HG02623 (cell line): ENCODE results near the gene PRDM16.

Source experiments
- ATAC-seq: cut with Tn5 transposase; IDR thresholded peaks from one replicate; pipeline ENCODE4 v1.9.1; 2021; ENCODE audit warnings: moderate library complexity; ENCODE audit not compliant: unreplicated experiment

Gene PRDM16

GRCh38 chr1:3347257-3348020 lies 278.4 kb downstream of the PRDM16 start:
- ATAC-seq, result no peak

- ATAC-seq, result no peak
These were observed 279.3 kb downstream of the PRDM16 start for GRCh38 chr1:3348196-3348865.

- ATAC-seq, result no peak
These were observed 280.4 kb downstream of the PRDM16 start for GRCh38 chr1:3349161-3349967.

- ATAC-seq, result no peak
These were observed 280.9 kb downstream of the PRDM16 start for GRCh38 chr1:3349968-3350299.

DNA sequence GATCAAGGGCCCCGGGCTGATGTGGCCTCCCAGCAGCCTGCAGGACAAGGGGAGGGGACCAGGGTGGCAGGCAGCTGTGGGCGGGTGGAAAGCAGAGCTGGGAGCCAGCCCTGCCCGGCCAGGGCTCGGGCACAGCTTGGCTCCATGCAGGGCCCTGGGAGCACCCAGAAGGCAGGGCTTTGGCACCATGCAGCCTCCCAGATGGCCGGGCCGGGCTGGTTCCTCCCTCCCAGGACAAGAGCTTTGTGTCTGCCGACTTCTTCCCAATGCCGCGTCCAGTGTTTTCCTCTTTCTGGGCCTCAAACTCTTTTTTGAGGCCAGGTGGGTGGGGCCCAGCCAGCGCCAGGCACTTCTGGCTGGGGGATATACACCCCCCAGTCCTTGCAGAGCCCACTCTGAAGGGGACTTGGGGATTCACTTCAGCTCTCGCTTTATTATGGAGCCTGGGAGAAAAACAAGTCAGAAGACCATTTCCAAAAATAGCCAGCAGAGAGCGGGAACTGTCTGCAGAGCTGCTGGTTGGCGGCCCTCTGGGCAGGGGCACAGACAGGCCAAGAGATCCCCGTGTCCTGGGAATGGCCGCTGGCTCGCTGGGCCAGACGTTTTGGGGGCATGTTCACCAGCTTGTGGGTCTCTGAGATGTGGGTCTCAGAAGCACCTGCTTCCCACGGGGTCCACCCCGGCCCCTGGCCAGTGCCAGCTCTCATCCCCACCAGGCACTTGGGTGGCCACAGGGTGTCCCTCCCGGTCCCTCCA lies 281.7 kb downstream of the PRDM16 start:
- no peak for ATAC-seq

GRCh38 chr1:3351449-3352298 lies 282.7 kb downstream of the PRDM16 start:
- no peak for ATAC-seq

- no peak for ATAC-seq
These were observed 283.4 kb downstream of the PRDM16 start for GRCh38 chr1:3352299-3352951.

DNA sequence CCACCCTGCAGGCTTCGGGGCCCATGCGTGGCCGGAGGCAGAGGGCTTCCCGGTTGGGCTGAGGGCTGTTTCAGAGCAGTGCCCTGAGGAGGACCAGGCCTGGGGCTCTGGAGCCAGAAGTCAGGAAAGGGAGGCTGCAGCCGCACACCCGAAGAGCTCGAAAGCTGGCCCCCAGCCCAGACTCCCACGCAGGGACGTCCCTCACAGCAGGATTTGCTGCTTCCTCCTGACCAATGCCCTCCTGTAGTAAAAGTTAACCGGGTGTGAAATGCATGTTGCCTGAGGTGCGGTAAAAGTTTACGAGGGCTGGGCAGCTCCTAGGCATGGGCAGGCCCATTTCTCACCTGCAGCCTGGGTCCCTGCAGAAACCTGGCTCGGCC lies 283.9 kb downstream of the PRDM16 start:
- no peak for ATAC-seq

- ATAC-seq, result no peak
These were observed 284.9 kb downstream of the PRDM16 start for GRCh38 chr1:3353876-3354275.

- no peak for ATAC-seq
These were observed 286.1 kb downstream of the PRDM16 start for GRCh38 chr1:3355089-3355488.

DNA sequence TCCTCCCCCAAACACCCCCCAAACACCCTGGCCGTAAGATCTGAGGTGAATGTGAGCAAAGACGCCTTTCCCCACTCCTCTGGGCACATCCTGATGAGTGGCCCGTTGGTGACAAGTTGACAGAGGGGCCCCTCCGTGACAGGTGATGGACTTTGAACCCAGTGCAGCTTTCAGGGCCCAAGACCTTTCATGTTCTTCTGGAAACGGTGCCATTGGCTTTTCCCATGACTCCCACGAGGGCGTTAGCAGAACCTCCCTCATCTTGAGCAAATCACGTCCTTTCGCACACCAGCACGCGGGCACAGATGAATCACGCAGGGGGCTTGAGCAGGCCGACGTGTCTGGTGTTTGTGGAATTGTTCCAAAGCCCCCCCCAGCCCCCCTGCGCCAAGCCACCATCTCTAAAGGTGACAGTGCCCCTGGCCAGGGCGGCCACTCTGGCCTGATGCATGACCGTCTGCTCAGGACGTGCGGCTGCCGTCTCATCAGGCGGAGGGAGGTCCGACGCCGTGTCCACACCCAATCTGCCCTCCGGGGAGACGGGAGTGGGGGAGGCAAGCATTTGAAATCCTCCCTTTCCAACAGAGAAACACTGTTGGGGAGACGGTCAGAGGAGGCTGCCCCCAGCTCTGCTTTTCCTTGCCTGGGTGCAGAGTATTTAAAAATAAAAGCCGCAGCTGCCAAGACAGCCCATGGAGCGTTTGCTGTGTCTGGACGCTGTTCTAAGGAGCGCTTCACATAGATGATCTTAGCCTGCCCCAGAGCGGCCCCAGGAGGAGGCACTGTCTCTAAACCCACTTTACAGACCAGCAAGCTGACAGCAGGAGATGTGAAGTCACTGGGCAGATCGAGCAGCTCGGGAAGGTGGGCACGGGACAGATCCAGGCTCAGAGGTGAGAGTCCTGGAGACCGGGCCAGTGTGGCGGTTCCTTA lies 287.2 kb downstream of the PRDM16 start:
- ATAC-seq, result no peak

- no peak for ATAC-seq
These were observed 287.9 kb downstream of the PRDM16 start for GRCh38 chr1:3356827-3357460.

DNA sequence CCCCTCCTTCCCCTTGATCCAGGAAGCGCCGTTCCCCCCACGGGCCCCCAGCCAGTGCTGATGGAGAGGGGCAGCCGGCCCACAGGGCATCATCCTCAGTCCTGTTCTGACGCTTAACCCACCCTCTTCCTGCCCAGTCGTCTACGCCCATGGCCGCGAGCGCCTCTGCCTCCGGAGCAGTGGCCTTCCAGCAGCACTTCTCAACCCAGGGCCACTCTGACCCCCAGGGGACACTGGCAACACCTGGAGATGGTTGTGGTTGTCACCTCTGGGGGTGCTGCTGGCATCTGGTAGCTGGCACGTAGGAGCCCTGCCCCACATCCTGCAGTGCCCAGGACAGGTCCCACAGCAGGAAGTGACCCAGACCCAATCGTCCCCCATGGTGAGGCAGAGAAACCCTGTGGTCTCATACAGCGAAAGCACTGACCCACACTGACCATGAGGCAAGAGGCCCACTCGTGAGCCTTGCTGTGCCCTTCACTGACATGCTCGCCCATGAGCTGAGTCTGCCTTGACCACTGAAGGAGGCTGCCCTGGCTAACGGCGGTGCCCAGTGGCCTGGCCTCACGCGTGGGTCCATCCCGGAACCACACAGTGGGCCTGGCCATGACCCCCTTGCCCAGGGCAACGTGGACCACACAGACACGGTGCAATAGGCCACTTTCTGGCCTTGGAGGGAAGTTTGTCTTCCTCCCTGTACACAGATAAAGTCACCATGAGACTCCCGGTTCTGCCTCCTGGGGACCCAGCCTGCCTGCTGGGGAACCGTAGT lies 288.7 kb downstream of the PRDM16 start:
- no peak for ATAC-seq

GRCh38 chr1:3359351-3359750 lies 290.3 kb downstream of the PRDM16 start:
- ATAC-seq, result no peak

DNA sequence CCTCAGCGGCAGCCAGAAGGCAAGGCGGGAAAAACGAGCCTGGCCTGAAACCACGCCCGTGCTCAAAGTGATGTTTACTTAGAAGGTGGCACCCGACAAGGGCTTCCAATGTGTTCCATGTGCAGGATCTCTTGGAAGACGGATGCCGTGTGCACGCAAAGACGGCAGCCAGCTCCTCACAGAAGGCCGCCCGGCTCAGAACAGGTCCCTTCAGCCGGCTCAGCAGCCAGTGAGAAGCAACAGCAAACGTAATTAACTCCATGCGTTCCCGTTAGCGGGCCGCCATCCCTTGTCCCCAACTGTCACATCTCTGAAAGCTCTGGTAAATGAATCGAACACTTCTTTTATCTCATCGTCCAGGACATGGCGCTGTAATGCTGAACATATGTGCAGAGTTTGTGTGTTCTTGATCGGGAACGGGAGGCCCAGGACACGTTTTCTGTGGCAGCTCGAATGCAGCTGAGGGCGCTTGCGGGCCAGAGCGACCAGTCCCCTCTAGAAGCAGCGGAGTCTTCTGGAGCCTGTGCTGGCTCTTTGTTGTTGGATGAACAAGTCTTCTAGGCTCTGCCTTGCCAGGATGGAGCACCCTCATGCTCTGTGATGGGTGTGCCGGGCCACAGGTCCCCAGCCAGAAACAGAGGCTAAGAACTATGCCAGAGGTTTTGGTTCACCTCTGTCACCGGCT lies 290.9 kb downstream of the PRDM16 start:
- no peak for ATAC-seq

DNA sequence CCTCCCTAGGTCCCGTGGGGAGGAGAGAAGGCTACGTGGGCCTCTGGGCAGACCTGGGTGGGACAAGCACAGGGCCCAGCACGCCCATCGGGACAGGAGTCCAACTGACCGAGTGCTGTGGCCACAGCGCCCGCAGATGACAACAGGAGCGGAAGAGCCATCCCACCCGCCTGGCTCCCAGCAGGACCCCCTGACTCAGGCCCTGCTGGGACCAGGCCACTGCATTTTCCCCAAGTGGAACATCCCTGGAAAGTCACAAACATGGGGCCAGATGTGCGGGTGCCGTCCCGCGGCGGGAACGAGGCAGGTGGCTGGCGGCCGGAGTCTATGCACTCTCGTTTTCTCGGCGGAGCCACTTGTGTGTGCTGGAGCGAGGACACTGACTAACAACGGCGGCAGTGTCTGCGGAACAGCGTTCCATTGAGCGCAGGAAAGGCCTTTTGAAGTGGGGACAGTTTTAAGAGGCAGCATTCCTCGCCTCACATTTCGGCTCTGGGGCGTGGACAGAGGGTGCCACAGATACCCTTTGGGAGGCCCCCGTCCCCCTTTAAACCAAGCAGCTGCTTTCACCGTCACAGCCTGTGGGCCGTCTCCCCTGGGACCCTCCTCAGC lies 291.7 kb downstream of the PRDM16 start:
- no peak for ATAC-seq
